ENCODE measurements around the gene STAU1. TPM values are rescaled to one million over a fixed set of nuclear protein-coding genes. Genes with fewer than 3 reads are reported as not detected.

The STAU1 gene
- total RNA-seq, 2 experiments from 2014 or later: 61.4 to 65.8 TPM

Other genes with a start within 250 kb of the STAU1 start
- gene CSE1L, start 142.0 kb downstream of the STAU1 start, total RNA-seq: 10 to 100 TPM; 30.0 to 30.1 TPM
- 100 to 1,000 TPM; 116 to 126 TPM for gene DDX27, start 31.1 kb upstream of the STAU1 start, total RNA-seq
- 10 to 100 TPM; 50.6 to 51.6 TPM for gene ZNFX1, start 89.7 kb upstream of the STAU1 start, total RNA-seq

All from CD4-positive, alpha-beta T cell (primary cell).